HG02970 (cell line): ENCODE data around the gene NRG3.

ENCODE experiments used
- ATAC-seq: cut with Tn5 transposase; IDR thresholded peaks from one replicate; pipeline ENCODE4 v1.9.1; 2021; ENCODE audit warnings: mild to moderate bottlenecking, moderate library complexity, moderate number of reproducible peaks; ENCODE audit not compliant: unreplicated experiment, low FRiP score

NRG3 gene

GRCh38 chr10:81877596-81877995 is 2.6 kb downstream of the NRG3 start:
- no peak for ATAC-seq

- no peak for ATAC-seq
These were observed 7.0 kb downstream of the NRG3 start for GRCh38 chr10:81882011-81882410.

DNA sequence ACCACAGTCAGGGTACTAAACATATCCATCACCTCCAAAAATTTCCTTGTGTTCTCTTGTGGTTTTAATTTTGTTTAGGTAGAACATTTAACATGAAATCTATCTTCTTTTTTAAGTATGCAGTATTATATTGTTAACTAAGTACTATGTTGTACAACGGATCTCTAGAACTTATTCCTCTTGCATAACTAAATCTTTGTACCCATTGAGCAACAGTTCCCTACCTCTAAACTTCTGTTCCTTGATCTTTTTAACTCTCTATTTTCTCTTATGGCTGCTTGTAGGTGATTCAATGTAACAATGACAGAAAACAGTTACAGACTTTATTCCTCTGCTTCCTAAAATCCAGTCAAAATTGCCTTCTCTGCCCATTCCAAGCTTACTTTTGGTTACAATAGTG is 9.9 kb downstream of the NRG3 start:
- no peak for ATAC-seq

DNA sequence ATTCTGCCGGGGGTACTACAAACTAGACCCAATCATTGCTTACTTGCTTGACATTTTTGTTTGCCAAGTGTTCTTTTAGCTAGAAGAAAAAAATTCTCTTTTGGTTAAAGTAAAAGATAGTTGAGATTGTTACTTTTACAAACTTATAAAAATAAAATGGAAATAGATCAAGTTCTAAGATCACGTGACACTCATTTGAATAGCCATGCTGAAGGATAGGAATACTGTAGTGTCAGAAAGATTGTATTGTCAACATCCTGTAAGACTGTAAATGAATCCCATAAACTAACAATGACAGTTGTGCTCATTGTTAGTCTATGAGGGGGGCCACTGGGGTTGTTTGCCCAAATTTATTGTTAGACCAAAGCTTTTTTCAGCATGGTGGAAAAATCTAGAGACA is 10.5 kb downstream of the NRG3 start:
- ATAC-seq = no peak

- ATAC-seq = no peak
These were observed 11.9 kb downstream of the NRG3 start for GRCh38 chr10:81886939-81887338.

- ATAC-seq = no peak
These were observed 14.3 kb downstream of the NRG3 start for GRCh38 chr10:81889181-81889769.

DNA sequence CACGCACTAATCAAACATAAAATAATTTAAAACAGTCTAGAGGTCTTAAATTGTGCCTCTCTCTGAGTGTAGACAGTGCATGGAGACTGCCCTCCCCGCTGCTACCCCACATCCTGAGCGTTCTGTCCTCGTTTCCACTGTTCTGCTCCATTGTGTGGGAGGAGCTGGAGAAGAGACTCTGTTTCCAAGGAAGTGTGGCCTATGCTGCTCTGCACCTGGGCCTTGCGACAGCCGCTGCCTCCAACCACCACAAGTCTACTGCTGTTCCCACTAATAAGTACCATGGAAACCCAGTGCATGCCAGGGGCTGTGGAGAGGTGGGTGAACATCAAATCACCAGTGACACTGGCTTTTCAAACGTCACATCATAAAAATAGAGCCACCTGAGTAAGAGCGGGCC is 19.6 kb downstream of the NRG3 start:
- ATAC-seq = no peak

GRCh38 chr10:81898518-81898917 is 23.5 kb downstream of the NRG3 start:
- ATAC-seq = no peak

- ATAC-seq = no peak
These were observed 26.0 kb downstream of the NRG3 start for GRCh38 chr10:81900989-81901388.

DNA sequence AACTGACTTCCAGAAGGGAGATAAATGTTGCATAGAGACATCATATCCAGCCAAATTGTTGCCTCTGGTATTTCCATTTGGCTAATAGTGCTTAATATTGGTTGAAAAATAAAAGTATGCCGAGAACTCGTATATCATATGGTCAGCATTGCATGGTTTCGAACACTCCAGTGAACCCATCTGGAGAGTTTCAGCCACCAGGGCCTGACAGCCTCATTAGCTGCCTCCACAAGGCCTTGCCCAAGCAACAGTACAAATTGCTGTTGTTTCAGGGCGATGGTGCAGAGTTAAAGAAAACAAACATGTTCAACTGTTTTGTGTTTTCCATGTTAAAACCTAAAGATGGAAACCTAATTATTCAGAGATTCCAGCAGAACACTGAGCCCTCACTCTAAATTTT is 28.5 kb downstream of the NRG3 start:
- ATAC-seq = no peak

GRCh38 chr10:81905161-81905560 is 30.2 kb downstream of the NRG3 start:
- no peak for ATAC-seq

GRCh38 chr10:81909453-81909852 is 34.5 kb downstream of the NRG3 start:
- ATAC-seq = no peak

DNA sequence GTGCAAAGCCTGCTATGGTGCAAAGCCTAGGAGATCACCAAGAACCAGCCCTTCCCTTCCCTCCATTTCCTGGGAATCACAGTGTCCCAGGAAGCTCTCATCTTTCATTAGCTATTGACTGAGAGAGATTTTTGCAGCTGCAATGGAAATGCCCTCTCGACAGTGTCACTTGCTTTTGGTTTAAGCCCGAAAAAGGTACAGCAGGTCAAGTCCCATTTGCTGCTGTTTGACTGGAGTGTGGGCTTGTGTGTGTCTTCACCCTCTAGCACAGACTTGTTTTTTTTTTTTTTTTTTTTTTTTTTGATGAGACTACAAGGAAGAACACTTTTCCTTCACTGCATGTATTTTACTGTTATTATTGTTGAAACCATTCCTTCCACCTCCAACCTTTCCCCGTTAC is 36.3 kb downstream of the NRG3 start:
- ATAC-seq = no peak

GRCh38 chr10:81914736-81915503 is 39.9 kb downstream of the NRG3 start:
- no peak for ATAC-seq

DNA sequence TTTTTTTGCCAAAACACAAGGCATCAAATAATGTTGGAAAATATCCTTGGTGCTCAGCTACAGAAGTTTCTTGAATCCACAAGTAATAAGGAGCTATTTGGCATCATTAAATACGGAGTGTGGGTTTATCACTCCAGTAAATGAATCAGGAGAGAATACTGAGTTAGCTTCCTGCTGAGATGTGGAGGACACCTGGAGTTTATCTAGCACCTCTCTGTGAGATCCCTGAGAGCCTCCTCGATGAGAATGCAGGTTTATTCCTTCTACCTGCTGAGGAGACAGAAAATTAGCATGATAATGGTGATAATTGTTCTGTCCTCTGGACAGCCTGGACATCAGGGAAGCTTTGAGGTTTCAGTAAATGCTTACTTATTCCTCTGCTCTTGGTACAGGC is 40.5 kb downstream of the NRG3 start:
- no peak for ATAC-seq

GRCh38 chr10:81917666-81918065 is 42.7 kb downstream of the NRG3 start:
- no peak for ATAC-seq

DNA sequence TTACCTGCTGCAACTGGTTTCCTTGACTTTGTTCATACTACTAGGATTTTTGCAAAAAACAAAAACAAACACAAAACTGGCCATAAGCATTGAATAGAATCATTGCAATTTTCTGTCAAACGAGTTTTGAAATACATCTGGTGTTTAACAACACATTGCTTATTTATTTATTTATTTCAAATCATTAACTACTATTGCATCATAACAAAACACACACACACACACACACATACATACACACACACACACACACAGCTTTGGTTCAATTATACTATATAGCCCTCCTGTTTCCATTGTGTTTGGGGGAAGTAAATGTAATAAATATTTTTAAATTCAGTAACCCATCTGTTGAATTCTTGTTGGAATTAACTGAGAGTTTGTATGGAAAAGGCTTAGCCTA is 43.8 kb downstream of the NRG3 start:
- no peak for ATAC-seq

DNA sequence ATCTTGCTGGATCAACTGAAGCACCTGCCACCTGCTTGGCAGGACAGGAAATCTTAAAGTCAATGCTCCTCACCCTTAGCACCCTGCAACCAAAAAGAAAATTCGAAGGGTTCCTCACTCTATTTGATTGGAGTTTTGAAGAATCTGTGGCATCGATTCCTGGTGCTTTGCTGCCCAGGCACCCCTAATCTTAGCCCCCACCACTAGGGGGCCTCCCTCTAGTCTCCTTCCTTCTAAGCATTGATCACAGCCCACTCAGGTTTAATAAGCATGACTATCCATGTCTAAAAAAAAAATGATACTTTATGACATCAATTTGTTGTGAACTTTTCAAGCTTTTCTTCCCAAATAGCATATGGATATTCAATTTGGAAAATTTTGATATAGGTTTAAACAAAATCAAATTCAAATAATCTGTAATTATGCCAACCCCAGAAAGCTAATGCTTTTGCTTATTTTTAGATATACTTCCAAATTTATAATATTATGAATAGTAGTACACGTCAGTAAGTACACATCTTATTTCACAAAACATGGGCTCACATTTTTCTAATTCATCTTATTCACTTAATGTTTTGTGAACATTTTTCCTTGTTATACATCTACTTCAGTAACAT is 45.3 kb downstream of the NRG3 start:
- ATAC-seq = no peak

- no peak for ATAC-seq
These were observed 53.1 kb downstream of the NRG3 start for GRCh38 chr10:81928119-81928518.

GRCh38 chr10:81943583-81943982 is 68.6 kb downstream of the NRG3 start:
- ATAC-seq = no peak

GRCh38 chr10:81944609-81945008 is 69.6 kb downstream of the NRG3 start:
- ATAC-seq = no peak

GRCh38 chr10:81949283-81949682 is 74.3 kb downstream of the NRG3 start:
- no peak for ATAC-seq
